ENCODE data around the gene PRDX1.

- TF ChIP-seq CTCF (CRISPR knock-in tag; IDR thresholded peaks at IDR 0.05) (no peak), CBX5 (CRISPR knock-in tag; IDR thresholded peaks at IDR 0.05; ENCODE audit: borderline replicate concordance) (no peak), ZNF792 (CRISPR knock-in tag; IDR thresholded peaks at IDR 0.05) (no peak), SPEN (CRISPR knock-in tag; IDR thresholded peaks at IDR 0.05; ENCODE audit: low read depth) (no peak)
Observed at GRCh38 chr1:45499415-45499769, 22.3 kb downstream of the PRDX1 start.

Data from HepG2 (cell line).